ENCODE measurements around the gene HSP90B1. TPM values are rescaled to one million over a fixed set of nuclear protein-coding genes. Genes with fewer than 3 reads are reported as not detected.

HSP90B1 gene
- total and polyA plus RNA-seq, 2 of the 13 experiments (the other 11 are each of a cell fraction or from before 2014, with no cell fraction given): 800 to 954 TPM

GRCh38 chr12:103929046-103929783 is 995 bp upstream of the HSP90B1 start (continued):
- no peak for TF ChIP-seq ATF5 (CRISPR knock-in tag; IDR thresholded peaks at IDR 0.05; ENCODE audit: low read depth)
- TF ChIP-seq IRF1 (CRISPR knock-in tag; IDR thresholded peaks at IDR 0.05; ENCODE audit: low read depth): no peak
- no peak for TF ChIP-seq RXRB (CRISPR knock-in tag; IDR thresholded peaks at IDR 0.05; ENCODE audit: borderline replicate concordance)
- no peak for TF ChIP-seq FOXA1 (IDR thresholded peaks at IDR 0.05)
- TF ChIP-seq FOXA1 (CRISPR knock-in tag; IDR thresholded peaks at IDR 0.05): no peak
- no peak for TF ChIP-seq RBM39 (IDR thresholded peaks at IDR 0.05; ENCODE audit: low read depth, low read length, poor library complexity, severe bottlenecking)
- no peak; the same call in 1 of the 2 replicates for TF ChIP-seq AKAP8 (CRISPR knock-in tag; IDR thresholded peaks at IDR 0.05)
- 0 out of 2 replicates have a peak, but pooled peaks have one; percentile 60 for TF ChIP-seq FOXC1 (CRISPR knock-in tag; IDR thresholded peaks at IDR 0.05; ENCODE audit: borderline replicate concordance)
- TF ChIP-seq NCOA2 (CRISPR knock-in tag; IDR thresholded peaks at IDR 0.05): no peak
- TF ChIP-seq HNRNPL (IDR thresholded peaks at IDR 0.05; ENCODE audit: low read depth, low read length): no peak
- TF ChIP-seq ZBTB7A (CRISPR knock-in tag; IDR thresholded peaks at IDR 0.05): peak; percentile 75; the same call in 1 of the 2 replicates
- 0 out of 2 replicates have a peak, but pooled peaks have one; percentile 36 for TF ChIP-seq MTF2 (CRISPR knock-in tag; IDR thresholded peaks at IDR 0.05; ENCODE audit: borderline replicate concordance)
- TF ChIP-seq SYNCRIP (IDR thresholded peaks at IDR 0.05; ENCODE audit: insufficient read depth, low read depth, low read length): no peak
- TF ChIP-seq HMG20A (CRISPR knock-in tag; IDR thresholded peaks at IDR 0.05; ENCODE audit: borderline replicate concordance): no peak
- no peak for TF ChIP-seq ZBED4 (CRISPR knock-in tag; IDR thresholded peaks at IDR 0.05; ENCODE audit: borderline replicate concordance)
- no peak for TF ChIP-seq HMG20B (CRISPR knock-in tag; conservative IDR thresholded peaks at IDR 0.05)
- TF ChIP-seq, protein P1, sequence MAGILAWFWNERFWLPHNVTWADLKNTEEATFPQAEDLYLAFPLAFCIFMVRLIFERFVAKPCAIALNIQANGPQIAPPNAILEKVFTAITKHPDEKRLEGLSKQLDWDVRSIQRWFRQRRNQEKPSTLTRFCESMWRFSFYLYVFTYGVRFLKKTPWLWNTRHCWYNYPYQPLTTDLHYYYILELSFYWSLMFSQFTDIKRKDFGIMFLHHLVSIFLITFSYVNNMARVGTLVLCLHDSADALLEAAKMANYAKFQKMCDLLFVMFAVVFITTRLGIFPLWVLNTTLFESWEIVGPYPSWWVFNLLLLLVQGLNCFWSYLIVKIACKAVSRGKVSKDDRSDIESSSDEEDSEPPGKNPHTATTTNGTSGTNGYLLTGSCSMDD (CRISPR knock-in tag; IDR thresholded peaks at IDR 0.05): no peak
- TF ChIP-seq KDM6A (CRISPR knock-in tag; IDR thresholded peaks at IDR 0.05; ENCODE audit: low read depth): no peak
- TF ChIP-seq NAIF1 (CRISPR knock-in tag; IDR thresholded peaks at IDR 0.05; ENCODE audit: borderline replicate concordance): peak; percentile 94
- no peak for TF ChIP-seq KAT7 (CRISPR knock-in tag; IDR thresholded peaks at IDR 0.05; ENCODE audit: borderline replicate concordance)
- TF ChIP-seq PRPF4 (IDR thresholded peaks at IDR 0.05; ENCODE audit: low read depth, low read length, poor library complexity, severe bottlenecking): no peak
- TF ChIP-seq ZNF326 (CRISPR knock-in tag; IDR thresholded peaks at IDR 0.05; ENCODE audit: borderline replicate concordance): no peak
- TF ChIP-seq SRY (CRISPR knock-in tag; IDR thresholded peaks at IDR 0.05): no peak
- no peak for TF ChIP-seq PLRG1 (conservative IDR thresholded peaks at IDR 0.05)
- peak; percentile 97 for TF ChIP-seq THAP11 (CRISPR knock-in tag; IDR thresholded peaks at IDR 0.05)
